CD4-positive, alpha-beta T cell treated with Interleukin-10 for 1 hour (primary cell): ENCODE data around the gene TMEM25.
A peak's percentile ranks its signal among the peaks of the same experiment; 100 is the strongest.
"Not testable (repeated sequence)": the region's sequence is repeated elsewhere in the genome, so short reads cannot be mapped to it uniquely, and the experiment has no call there.

Source experiments
- DNase-seq: peaks from one replicate; pipeline ENCODE4 v3.0.0-alpha.2; 2020

Gene TMEM25

DNA sequence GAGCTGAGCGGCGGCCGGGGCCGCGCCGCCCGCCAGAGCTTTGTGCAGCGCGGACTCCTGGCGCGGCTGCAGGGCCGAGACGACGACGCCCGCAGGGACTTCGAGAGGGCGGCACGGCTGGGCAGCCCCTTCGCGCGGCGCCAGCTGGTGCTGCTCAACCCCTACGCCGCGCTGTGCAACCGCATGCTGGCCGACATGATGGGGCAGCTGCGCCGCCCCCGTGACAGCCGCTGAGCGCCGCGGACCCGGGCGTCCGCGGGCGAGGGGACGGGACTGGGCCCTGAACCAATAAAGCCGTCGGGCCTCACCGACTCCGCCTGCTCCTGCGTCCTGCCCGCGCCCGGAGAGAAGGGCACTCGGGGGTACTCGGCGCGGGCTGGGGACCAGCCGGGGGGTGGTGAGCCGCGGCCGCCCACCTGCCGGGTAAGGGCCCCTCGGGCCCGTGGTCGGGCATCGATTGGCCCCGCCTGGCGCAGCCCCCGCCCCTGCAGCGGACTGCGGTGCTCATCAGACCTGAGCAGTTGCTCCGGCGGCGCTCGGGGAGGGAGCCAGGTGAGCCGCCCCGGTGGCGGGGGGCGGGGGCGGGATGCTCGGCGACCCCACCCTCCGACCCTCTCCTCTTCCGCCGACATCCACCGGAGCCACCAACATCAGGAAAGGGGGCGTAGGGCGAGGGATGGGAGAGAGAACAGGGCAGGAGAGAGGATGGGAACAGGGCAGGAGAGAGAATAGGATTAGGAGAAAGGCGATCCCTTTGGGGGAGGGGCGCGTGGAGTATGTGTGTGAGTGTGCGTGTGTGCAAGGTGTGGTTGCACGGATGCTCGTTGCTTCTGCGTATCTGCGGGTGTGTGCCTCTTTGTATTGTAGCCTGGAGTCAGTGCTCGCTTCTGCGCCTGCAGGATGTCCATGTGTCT lies at the start of gene TMEM25:
TSS of gene TMEM25 (plus strand) at position 510 of the 914 bp plus-strand sequence. CDS start 610 bp downstream, outside the sequence.
- DNase-seq = peak; percentile 73

DNA sequence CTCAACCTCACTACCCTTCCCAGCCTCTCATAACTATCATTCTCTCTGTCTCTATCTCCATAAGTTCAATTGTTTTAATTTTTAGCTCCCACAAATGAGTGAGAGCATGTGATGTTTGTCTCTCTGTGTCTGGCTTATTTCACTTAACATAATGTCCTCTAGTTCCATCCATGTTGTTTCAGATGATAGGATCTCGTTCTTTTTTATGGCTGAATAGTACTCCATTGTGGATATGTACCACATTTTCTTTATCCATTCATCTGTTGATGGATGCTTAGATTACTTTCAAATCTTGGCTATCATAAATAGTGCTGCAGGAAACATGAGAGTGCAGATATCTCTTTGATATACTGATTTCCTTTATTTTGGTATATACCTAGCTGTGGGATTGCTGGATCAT lies 49.8 kb upstream of the TMEM25 start:
- DNase-seq = not testable (repeated sequence)

DNA sequence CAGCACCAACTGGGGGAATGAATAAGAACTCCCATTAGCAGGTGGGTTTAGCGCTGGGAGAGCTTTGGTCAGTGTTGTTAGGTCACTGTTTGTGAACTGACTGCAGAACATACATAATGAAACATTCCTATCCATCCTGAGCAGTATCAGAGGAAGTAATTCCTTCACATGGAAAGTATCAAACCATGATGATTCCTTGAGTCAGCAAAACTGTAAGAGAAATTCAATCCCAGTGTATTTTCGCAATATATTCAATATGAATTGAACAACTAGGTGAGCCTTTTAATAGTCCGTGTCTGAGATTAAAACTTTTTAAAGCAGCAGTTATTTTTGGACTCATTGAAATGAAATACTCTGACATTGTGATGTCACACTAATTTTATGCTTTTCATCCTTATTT lies 46.6 kb upstream of the TMEM25 start:
- DNase-seq = no peak

DNA sequence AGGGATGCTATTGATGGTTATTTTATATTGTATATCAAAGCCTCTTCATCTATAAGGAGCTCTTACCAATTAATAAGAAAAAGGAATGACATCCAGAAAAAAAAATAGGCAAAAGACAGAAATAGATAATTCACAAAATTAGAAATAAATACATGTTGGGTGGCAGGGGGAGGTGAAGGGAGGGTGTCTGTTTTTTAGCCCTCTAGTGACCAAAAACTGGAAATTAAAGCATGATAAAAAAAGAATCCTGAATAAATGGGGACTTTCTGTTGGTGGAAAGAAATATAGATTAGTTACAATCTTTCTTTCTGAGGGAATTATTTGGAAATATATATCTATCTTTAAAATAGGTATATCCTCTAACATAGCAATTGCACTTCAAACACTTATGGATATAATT lies 45.7 kb upstream of the TMEM25 start:
- no peak for DNase-seq

DNA sequence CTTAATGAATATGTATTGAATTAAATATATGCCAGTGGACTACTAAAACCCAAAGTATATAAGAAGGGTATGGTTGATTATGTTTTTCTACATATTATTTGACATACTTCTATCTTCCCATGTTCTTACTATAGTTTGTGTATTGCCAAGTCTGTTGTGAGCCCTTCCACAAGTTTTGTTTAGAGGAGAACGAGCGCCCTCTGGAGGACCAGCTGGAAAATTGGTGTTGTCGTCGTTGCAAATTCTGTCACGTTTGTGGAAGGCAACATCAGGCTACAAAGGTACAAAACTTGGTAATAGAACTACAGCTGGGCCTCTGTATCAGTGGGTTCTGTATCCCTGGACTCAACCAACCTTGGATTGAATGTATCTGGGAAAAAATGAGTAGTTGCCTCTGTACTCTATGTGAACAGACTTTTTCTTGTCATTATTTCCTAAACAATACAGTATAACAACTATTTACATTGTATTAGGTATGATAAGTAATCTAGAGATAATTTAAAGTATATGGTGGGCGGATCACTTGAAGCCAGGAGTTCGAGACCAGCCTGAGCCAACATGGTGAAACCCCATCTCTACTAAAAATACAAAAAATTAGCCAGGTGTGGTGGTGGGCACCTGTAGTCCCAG lies 42.4 kb upstream of the TMEM25 start:
- peak; percentile 88 for DNase-seq

DNA sequence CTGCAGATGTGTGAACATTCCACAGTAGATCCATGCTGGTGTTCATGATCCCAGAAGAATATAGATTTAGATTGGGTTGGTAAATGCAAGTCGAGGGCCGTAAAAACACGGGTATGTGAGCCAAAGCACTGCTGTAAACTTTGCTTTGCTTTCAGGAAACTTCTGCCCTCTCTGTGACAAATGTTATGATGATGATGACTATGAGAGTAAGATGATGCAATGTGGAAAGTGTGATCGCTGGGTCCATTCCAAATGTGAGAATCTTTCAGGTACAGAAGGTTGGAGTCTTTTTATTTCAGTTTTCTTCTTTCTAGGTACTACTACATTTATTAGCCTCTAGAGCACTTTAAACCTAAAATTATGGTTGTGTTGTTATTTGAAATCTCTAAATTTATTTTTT lies 40.0 kb upstream of the TMEM25 start:
- DNase-seq = no peak

DNA sequence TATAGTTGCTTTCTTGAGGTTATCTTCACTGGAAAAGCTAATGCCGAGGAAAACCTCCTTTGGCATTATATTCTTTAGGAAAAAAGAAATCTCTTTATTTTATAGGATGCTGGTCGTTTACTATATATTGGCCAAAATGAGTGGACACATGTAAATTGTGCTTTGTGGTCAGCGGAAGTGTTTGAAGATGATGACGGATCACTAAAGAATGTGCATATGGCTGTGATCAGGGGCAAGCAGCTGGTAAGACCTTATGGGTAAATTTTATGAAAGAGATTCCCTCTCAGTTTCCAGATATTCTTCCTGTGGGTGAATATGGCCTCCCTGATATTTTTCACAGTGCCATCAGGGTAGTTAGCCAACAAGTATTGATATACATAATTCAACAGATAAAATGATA lies 33.2 kb upstream of the TMEM25 start:
- DNase-seq = no peak

DNA sequence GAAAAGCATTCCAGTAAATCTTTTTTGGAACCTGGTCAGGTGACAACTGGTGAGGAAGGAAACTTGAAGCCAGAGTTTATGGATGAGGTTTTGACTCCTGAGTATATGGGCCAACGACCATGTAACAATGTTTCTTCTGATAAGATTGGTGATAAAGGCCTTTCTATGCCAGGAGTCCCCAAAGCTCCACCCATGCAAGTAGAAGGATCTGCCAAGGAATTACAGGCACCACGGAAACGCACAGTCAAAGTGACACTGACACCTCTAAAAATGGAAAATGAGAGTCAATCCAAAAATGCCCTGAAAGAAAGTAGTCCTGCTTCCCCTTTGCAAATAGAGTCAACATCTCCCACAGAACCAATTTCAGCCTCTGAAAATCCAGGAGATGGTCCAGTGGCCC lies 27.8 kb upstream of the TMEM25 start:
- no peak for DNase-seq

DNA sequence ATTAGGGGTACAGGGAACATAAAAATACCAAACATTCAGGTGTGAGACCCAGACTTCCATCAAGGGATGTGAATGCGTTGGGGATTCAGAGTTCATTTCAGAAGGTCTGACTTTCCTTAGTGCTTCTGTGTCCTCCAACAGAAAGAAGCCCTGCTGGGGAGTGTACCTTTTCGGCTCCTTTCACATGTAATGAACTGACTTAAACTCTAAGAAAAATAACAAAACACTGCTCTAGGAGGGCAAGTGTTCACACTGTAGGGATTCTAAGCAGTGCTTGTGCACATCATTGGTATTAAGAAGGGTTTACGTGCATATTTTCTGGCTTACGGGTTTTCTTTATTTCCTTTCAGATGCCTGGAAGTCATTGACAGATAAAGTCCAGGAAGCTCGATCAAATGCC lies 19.4 kb upstream of the TMEM25 start:
- DNase-seq = no peak

DNA sequence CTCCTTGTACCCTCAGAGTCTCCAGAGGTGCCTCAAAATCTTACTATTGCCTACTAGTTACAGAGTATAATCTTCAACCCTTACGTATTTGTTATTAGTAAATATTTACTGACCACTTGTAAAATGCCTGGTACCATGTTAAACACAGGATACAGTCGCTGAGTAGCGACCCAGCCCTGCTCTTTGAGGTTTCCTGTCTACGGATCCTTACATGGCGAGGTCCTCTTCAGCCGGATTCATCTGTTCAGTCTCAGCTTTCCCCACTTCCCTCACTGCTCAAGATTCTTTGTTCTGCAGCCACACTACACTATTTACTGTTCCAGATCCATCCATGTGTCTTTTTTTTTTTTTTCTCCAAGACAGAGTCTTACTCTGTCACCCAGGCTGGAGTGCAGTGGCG lies 16.9 kb upstream of the TMEM25 start:
- no peak for DNase-seq

DNA sequence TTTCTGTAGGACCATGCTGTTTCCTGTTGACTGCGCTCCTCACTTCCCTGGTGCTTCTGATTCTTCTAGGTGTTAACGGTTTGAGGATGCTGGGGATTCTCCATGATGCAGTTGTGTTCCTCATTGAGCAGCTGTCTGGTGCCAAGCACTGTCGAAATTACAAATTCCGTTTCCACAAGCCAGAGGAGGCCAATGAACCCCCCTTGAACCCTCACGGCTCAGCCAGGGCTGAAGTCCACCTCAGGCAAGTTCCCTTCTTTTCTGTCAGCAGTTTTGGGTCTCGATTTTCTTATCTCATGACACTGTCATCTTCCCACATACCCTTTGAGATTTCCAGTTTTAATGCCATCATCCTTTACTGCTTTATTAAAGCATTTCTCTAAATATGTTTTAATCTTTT lies 11.4 kb upstream of the TMEM25 start:
- DNase-seq = no peak

DNA sequence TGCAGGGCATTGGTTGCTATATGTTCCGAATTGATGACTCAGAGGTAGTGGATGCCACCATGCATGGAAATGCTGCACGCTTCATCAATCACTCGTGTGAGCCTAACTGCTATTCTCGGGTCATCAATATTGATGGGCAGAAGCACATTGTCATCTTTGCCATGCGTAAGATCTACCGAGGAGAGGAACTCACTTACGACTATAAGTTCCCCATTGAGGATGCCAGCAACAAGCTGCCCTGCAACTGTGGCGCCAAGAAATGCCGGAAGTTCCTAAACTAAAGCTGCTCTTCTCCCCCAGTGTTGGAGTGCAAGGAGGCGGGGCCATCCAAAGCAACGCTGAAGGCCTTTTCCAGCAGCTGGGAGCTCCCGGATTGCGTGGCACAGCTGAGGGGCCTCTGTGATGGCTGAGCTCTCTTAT lies 9.1 kb upstream of the TMEM25 start:
- no peak for DNase-seq

DNA sequence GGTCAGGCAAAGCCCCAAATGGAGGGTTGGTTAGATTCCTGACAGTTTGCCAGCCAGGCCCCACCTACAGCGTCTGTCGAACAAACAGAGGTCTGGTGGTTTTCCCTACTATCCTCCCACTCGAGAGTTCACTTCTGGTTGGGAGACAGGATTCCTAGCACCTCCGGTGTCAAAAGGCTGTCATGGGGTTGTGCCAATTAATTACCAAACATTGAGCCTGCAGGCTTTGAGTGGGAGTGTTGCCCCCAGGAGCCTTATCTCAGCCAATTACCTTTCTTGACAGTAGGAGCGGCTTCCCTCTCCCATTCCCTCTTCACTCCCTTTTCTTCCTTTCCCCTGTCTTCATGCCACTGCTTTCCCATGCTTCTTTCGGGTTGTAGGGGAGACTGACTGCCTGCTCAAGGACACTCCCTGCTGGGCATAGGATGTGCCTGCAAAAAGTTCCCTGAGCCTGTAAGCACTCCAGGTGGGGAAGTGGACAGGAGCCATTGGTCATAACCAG lies 8.4 kb upstream of the TMEM25 start:
- no peak for DNase-seq

DNA sequence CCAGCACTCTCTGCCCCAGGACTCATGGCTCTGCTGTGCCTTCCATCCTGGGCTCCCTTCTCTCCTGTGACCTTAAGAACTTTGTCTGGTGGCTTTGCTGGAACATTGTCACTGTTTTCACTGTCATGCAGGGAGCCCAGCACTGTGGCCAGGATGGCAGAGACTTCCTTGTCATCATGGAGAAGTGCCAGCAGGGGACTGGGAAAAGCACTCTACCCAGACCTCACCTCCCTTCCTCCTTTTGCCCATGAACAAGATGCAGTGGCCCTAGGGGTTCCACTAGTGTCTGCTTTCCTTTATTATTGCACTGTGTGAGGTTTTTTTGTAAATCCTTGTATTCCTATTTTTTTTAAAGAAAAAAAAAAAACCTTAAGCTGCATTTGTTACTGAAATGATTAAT lies 6.6 kb upstream of the TMEM25 start:
- no peak for DNase-seq

DNA sequence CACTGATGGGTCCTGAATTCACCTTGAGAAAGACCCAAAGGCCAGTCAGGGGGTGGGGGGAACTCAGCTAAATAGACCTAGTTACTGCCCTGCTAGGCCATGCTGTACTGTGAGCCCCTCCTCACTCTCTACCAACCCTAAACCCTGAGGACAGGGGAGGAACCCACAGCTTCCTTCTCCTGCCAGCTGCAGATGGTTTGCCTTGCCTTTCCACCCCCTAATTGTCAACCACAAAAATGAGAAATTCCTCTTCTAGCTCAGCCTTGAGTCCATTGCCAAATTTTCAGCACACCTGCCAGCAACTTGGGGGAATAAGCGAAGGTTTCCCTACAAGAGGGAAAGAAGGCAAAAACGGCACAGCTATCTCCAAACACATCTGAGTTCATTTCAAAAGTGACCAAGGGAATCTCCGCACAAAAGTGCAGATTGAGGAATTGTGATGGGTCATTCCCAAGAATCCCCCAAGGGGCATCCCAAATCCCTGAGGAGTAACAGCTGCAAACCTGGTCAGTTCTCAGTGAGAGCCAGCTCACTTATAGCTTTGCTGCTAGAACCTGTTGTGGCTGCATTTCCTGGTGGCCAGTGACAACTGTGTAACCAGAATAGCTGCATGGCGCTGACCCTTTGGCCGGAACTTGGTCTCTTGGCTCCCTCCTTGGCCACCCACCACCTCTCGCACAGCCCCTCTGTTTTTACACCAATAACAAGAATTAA lies 6.1 kb upstream of the TMEM25 start:
- no peak for DNase-seq

DNA sequence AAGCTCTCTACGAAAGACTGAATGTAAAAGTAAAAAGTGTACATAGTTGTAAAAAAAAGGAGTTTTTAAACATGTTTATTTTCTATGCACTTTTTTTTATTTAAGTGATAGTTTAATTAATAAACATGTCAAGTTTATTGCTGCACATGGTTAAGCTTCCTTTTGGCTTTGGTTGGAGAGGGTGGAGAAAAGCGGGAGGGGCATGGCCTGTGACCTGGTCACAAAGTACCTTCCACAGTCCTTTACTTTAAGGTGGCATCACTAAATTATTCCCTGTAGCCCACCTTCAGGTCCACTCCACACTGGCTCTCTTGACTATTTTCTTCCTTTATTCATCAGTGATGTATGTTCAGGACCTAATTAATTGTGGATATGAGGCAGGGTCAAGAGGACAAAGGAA lies 4.3 kb upstream of the TMEM25 start:
- DNase-seq = no peak

DNA sequence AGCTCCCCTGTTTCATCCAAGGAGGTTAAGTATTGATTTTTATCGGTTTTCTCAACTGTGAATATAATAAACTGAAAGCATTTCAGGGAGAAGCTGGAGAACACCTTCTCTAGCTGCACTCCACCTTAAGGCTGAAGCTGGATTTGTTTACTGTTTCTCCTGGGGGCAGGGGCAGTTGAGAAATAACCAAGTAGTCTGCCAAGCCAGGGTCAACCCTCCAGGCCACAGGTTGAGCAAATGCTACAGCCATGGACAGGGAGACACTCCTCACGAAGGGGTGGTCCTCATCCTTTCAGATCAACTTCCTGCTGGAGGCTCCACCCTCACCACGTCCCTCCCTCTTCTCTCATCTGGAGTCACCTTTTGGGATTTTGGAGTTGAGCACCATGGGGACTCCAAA lies 3.9 kb upstream of the TMEM25 start, which contains the start of gene TTC36:
TSS of gene TTC36 (plus strand) at position 366 of the 400 bp plus-strand sequence. CDS start at position 387, 21 bp downstream.
- no peak for DNase-seq

DNA sequence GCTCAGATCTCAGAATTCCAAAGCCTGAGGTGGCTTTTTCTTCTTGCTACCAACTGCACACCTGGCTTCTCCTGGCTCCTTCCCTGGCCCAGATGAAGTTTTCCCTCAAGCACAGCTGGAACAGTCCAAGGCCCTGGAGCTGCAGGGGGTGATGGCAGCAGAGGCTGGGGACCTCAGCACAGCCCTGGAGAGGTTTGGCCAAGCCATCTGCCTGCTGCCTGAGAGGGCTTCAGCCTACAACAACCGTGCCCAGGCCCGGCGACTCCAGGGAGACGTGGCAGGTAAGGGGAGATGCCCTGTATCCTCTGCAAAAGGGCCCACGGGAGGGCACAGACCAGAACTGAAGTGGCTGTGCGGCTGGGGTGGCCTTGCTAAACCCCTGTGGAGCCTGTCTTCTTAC lies 2.5 kb upstream of the TMEM25 start:
- DNase-seq = no peak

DNA sequence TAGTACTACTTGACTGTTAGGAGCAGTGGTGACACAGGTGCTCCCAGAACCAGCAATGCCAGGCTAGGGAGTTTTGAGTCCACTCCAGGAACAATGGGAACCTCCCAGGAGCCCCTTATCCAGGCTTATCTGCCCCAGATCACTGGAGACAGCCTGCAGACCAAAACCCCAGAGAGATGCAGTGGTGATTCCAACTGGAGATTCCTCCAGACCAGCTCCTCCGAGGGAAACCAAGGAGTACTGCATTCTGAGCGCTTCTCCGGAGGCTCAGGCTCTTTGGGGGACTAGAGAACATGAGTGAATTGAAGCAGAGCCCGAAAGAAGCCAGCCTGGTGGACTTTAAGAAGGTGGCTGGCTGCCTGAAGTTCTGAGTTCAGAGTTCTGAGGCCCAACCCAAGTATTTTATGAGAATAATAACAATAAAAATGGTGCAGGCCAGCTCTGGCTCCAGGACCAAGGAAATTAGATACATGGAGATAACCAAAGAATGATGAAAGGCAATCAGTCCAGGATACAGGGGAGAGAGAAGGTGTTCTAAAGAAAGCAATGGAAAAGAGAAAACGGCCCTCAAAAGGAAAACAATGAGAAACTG lies 1.3 kb upstream of the TMEM25 start:
- no peak for DNase-seq

DNA sequence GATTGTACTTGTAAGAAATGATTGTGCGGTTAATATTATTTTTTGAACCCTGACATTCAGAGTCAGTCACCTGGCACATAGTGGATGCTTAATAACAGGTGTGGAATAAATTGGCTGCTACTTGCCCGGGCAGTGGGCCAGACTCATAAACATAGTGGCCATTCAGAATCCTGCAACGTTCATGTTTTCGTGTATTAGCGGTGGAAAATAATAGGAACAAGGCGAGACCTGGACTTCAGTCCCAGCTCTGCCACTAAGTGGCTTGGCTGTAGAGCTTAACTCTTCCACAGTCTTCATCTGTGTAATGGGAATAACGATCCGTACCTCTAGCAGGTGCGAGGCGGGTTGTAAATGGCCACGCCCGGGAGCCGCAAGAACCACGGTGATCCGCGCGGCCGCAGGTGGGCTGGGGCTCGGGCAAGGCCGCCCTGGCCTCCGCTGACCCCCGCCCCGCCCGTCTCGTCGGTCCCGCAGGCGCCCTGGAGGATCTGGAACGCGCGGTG lies 761 bp upstream of the TMEM25 start:
- no peak for DNase-seq

DNA sequence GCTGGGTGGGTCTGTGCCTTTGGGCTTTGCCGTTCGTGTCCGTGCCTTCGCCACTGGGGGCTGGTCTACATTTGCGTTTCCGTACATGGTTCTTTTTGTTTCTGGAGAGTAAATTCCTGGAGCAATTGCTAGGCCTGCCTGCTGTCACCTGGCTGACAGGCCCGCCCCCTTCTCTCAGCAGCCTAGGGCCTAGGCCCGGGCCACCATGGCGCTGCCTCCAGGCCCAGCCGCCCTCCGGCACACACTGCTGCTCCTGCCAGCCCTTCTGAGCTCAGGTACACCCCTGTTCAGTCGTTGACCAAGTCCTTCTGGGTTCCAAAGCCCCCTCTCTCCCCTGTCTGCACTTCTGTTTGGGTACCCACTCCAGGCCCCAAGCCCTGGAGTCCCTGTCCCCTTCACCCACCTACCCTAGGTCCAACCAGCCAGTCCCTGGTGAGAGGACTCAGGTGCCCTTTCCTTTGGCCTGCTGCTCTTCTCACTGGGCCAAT lies 649 bp downstream of the TMEM25 start:
- no peak for DNase-seq

DNA sequence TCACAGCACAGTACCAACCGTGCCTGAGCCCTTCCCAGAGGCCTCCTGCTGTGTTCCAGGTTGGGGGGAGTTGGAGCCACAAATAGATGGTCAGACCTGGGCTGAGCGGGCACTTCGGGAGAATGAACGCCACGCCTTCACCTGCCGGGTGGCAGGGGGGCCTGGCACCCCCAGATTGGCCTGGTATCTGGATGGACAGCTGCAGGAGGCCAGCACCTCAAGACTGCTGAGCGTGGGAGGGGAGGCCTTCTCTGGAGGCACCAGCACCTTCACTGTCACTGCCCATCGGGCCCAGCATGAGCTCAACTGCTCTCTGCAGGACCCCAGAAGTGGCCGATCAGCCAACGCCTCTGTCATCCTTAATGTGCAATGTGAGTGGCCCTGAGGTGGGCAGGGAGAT lies 1.1 kb downstream of the TMEM25 start:
- no peak for DNase-seq
